ENCODE results near the gene NECAB2. TPM values are rescaled to one million over a fixed set of nuclear protein-coding genes. Genes with fewer than 3 reads are reported as not detected.

The NECAB2 gene
- polyA plus RNA-seq, 1 donor (not counting 4 experiments of a cell fraction or from before 2014, with no cell fraction given) = not detected

DNA sequence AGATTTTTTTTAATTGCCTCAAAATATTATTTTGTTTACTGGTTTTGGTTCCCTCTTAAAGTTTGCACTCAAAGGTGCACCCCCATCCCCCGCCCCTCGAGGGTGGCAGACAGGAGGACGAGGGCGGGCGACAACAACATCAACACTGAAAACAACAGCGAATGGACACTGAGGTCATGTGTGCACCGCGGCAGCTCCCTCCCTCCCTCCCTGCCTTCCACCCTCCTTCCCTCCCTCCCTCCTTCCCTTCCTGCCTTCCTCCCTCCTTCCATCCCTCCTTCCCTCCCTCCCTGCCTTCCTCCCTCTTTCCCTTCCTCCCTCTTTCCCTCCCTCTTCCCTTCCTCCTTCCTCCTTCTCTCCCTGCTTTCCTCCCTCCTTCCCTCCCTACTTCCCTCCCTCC is 16.5 kb upstream of the NECAB2 start:
- no peaks in the 10 kb centered on the region for H3K9me1 ChIP-seq (ENCODE audit: control insufficient read depth, extremely low read depth, insufficient read depth, low read length)
- TF ChIP-seq, protein P1, sequence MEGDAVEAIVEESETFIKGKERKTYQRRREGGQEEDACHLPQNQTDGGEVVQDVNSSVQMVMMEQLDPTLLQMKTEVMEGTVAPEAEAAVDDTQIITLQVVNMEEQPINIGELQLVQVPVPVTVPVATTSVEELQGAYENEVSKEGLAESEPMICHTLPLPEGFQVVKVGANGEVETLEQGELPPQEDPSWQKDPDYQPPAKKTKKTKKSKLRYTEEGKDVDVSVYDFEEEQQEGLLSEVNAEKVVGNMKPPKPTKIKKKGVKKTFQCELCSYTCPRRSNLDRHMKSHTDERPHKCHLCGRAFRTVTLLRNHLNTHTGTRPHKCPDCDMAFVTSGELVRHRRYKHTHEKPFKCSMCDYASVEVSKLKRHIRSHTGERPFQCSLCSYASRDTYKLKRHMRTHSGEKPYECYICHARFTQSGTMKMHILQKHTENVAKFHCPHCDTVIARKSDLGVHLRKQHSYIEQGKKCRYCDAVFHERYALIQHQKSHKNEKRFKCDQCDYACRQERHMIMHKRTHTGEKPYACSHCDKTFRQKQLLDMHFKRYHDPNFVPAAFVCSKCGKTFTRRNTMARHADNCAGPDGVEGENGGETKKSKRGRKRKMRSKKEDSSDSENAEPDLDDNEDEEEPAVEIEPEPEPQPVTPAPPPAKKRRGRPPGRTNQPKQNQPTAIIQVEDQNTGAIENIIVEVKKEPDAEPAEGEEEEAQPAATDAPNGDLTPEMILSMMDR (optimal IDR thresholded peaks at IDR 0.05 in 1 of 3, IDR thresholded peaks at IDR 0.05 in 1 of 3, conservative IDR thresholded peaks at IDR 0.05 in 1 of 3; ENCODE audit: extremely low read depth in 1 of 3, insufficient read depth in 2 of 3, low read length in 3 of 3) = no peak
- no peak for TF ChIP-seq EZH2 (IDR thresholded peaks at IDR 0.05; ENCODE audit: low read length)
- H3K4me3 ChIP-seq (ENCODE audit: control insufficient read depth in 2 of 3, extremely low read depth in 1 of 3, insufficient read depth in 2 of 3, low read depth in 1 of 3, low read length in 3 of 3) = no peak overlapping the region
- no peaks in the 10 kb centered on the region for H3K9me3 ChIP-seq (ENCODE audit: control insufficient read depth, low read depth, low read length)
- H3K4me2 ChIP-seq (ENCODE audit: control insufficient read depth, extremely low read depth, insufficient read depth, low read depth, low read length) = no peak overlapping the region
- H4K20me1 ChIP-seq (ENCODE audit: control insufficient read depth, extremely low read depth, insufficient read depth, low read length) = no peaks in the 10 kb centered on the region
- H3K27ac ChIP-seq (ENCODE audit: control insufficient read depth, insufficient read depth, low read length) = no peak overlapping the region
- H2AFZ ChIP-seq (ENCODE audit: control insufficient read depth, low read length) = no peak overlapping the region
- H3K36me3 ChIP-seq (ENCODE audit: control insufficient read depth in 2 of 2, extremely low read depth in 1 of 2, insufficient read depth in 2 of 2, low read length in 2 of 2) = no peaks in the 10 kb centered on the region
- FAIRE-seq (no peak), DNase-seq (ENCODE audit: low read depth, low spot score) (no peak)
- peaks cover 19% of the 10 kb centered on the region for H3K4me1 ChIP-seq (ENCODE audit: control insufficient read depth, extremely low read depth, insufficient read depth, low read length)
- no peaks in the 10 kb centered on the region for H3K79me2 ChIP-seq (ENCODE audit: control insufficient read depth, insufficient read depth, low read length)
- no peak overlapping the region for H3K9ac ChIP-seq (ENCODE audit: control insufficient read depth, extremely low read depth, insufficient read depth, low read length)
- dilution Hi-C loops (cut with MboI; ENCODE audit: extremely low pct_ligation_motif_present, low sequenced_read_pairs) = no loop called here
- no peaks in the 10 kb centered on the region for H3K27me3 ChIP-seq (ENCODE audit: control insufficient read depth, extremely low read depth, insufficient read depth, low read length)

DNA sequence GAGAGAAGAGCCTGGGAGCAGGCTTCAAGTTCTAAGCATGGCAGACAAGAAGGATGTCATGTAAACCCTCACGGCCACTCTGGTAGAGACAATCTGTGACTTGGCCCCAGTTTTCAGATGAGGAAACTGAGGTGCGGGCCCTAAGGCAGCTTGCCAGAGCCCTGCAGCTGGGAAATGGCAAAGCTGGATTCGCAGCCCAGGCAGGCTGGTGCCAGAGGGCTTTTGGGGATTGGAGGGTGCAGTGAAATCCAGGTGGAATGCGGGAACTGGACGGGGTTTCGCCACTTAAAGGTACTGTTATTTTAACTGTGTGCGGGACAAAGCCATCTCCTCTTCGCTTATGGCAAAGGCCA is 15.5 kb upstream of the NECAB2 start:
- Histone ChIP-seq H3K27me3 (ENCODE audit: control insufficient read depth, extremely low read depth, insufficient read depth, low read length) (no peaks in the 10 kb centered on the region), H3K4me1 (ENCODE audit: control insufficient read depth, extremely low read depth, insufficient read depth, low read length) (peaks cover 19% of the 10 kb centered on the region), H3K36me3 (ENCODE audit: control insufficient read depth in 2 of 2, extremely low read depth in 1 of 2, insufficient read depth in 2 of 2, low read length in 2 of 2) (no peaks in the 10 kb centered on the region), H3K79me2 (ENCODE audit: control insufficient read depth, insufficient read depth, low read length) (no peaks in the 10 kb centered on the region), H3K9me3 (ENCODE audit: control insufficient read depth, low read depth, low read length) (no peaks in the 10 kb centered on the region), H3K9ac (ENCODE audit: control insufficient read depth, extremely low read depth, insufficient read depth, low read length) (peak overlapping the region; percentile 85), H3K9me1 (ENCODE audit: control insufficient read depth, extremely low read depth, insufficient read depth, low read length) (no peaks in the 10 kb centered on the region), H2AFZ (ENCODE audit: control insufficient read depth, low read length) (peak overlapping the region; percentile 93), H3K4me3 (ENCODE audit: control insufficient read depth in 2 of 3, extremely low read depth in 1 of 3, insufficient read depth in 2 of 3, low read depth in 1 of 3, low read length in 3 of 3) (peak overlapping the region; percentile 46 to 62 (median 59)), H4K20me1 (ENCODE audit: control insufficient read depth, extremely low read depth, insufficient read depth, low read length) (no peaks in the 10 kb centered on the region), H3K4me2 (ENCODE audit: control insufficient read depth, extremely low read depth, insufficient read depth, low read depth, low read length) (peak overlapping the region; percentile 86), H3K27ac (ENCODE audit: control insufficient read depth, insufficient read depth, low read length) (peak overlapping the region; percentile 85)
- DNase-seq (ENCODE audit: low read depth, low spot score) (no peak), FAIRE-seq (no peak)
- dilution Hi-C loops (cut with MboI; ENCODE audit: extremely low pct_ligation_motif_present, low sequenced_read_pairs) = no loop called here
- TF ChIP-seq, protein P1 (optimal IDR thresholded peaks at IDR 0.05 in 1 of 3, IDR thresholded peaks at IDR 0.05 in 1 of 3, conservative IDR thresholded peaks at IDR 0.05 in 1 of 3; ENCODE audit: extremely low read depth in 1 of 3, insufficient read depth in 2 of 3, low read length in 3 of 3) = no peak
- TF ChIP-seq EZH2 (IDR thresholded peaks at IDR 0.05; ENCODE audit: low read length) = no peak

All from keratinocyte (primary cell).